CD4-positive, alpha-beta memory T cell (primary cell): Measurements from ENCODE around the gene LRP1. TPM values are rescaled to one million over a fixed set of nuclear protein-coding genes. Genes with fewer than 3 reads are reported as not detected.

Experiments used
- CTCF ChIA-PET: fragments of 350-600 bp; sonication (Branson Sonifier 250); formaldehyde crosslinking; loops from one replicate; lab custom pipeline; 2021; ENCODE audit warnings: inconsistent platforms; ENCODE audit not compliant: partially characterized antibody; lab: Charles Lee
- POLR2A ChIA-PET: fragments of 350-600 bp; sonication (Branson Sonifier 250); formaldehyde crosslinking; loops from one replicate; lab custom pipeline; 2021; ENCODE audit not compliant: partially characterized antibody; lab: Charles Lee
- DNase-seq, 5 donors: peaks; one replicate each; pipeline versions ENCODE4 v3.0.0 to v3.0.0-alpha.2; 2020 to 2022; ENCODE audit warnings: mixed read lengths in 1 of 5
- H3K27ac ChIP-seq: one replicate; pipeline ENCODE4 v1.7.0; 2013; ENCODE audit warnings: low read depth, low read length
- H3K27me3 ChIP-seq: 2 replicates; pipeline ENCODE4 v1.7.0; 2013; ENCODE audit warnings: mild to moderate bottlenecking, low read length, moderate library complexity; ENCODE audit not compliant: insufficient read depth
- H3K36me3 ChIP-seq: 2 replicates; pipeline ENCODE4 v1.7.0; 2013; ENCODE audit warnings: mild to moderate bottlenecking, low read length, moderate library complexity; ENCODE audit not compliant: insufficient read depth
- H3K4me1 ChIP-seq: 2 replicates; pipeline ENCODE4 v1.7.0; 2013; ENCODE audit warnings: mild to moderate bottlenecking, low read length, moderate library complexity; ENCODE audit not compliant: insufficient read depth
- H3K4me3 ChIP-seq, 2 donors: one replicate each; pipeline ENCODE4 v1.7.0; 2013; ENCODE audit warnings: low read length in 2 of 2, mild to moderate bottlenecking in 1 of 2
- H3K9me3 ChIP-seq, 2 donors: one replicate each; pipeline ENCODE4 v1.7.0; 2013; ENCODE audit warnings: low read length in 2 of 2, control low read depth in 1 of 2; ENCODE audit not compliant: control insufficient read depth in 1 of 2
- H3K27ac Mint-ChIP-seq, 7 donors: one replicate each; pipeline ENCODE4 v1.8.0; 2020 to 2021; ENCODE audit warnings: mixed read lengths in 7 of 7, mild to moderate bottlenecking in 6 of 7, inconsistent platforms in 3 of 7, moderate library complexity in 3 of 7
- H3K27me3 Mint-ChIP-seq, 2 donors: one replicate each; pipeline ENCODE4 v1.8.0; 2020 to 2021; ENCODE audit warnings: mixed read lengths in 2 of 2
- H3K36me3 Mint-ChIP-seq, 2 donors: one replicate each; pipeline ENCODE4 v1.8.0; 2020 to 2021; ENCODE audit warnings: mixed read lengths in 2 of 2, inconsistent platforms in 1 of 2, mild to moderate bottlenecking in 1 of 2
- H3K4me1 Mint-ChIP-seq, 4 donors: one replicate each; pipeline ENCODE4 v1.8.0; 2020 to 2021; ENCODE audit warnings: mixed read lengths in 4 of 4, mild to moderate bottlenecking in 1 of 4
- H3K4me3 Mint-ChIP-seq, 8 donors: one replicate each; pipeline ENCODE4 v1.8.0; 2020 to 2021; ENCODE audit warnings: mixed read lengths in 8 of 8, mild to moderate bottlenecking in 7 of 8, moderate library complexity in 6 of 8, inconsistent platforms in 3 of 8
- H3K9me3 Mint-ChIP-seq, 8 donors: one replicate each; pipeline ENCODE4 v1.8.0; 2020 to 2021; ENCODE audit warnings: mixed read lengths in 8 of 8, mild to moderate bottlenecking in 5 of 8, inconsistent platforms in 3 of 8, moderate library complexity in 1 of 8
- intact Hi-C: fragments of 100-400 bp; cut with micrococcal nuclease; formaldehyde crosslinking; loops from one replicate; pipeline ENCODE4 v1.15.1; 2023
- polyA plus RNA-seq, 2 donors: library from polyadenylated mRNA; unstranded; fragments of 300-500 nt; fragmentation: Illumina TruSeq; gene quantifications; one replicate each; pipeline ENCODE4 v1.2.3, GENCODE V29; 2021
- total RNA-seq, 2 experiments: library from RNA; stranded (reverse); gene quantifications; one replicate each; pipeline ENCODE4 v1.2.3, GENCODE V29; 2021

The LRP1 gene
- total and polyA plus RNA-seq, 4 experiments from 2014 or later = 0.38 to 11.6 (median 9.7) TPM; not detected in 1

- peaks cover 84% of the 10 kb centered on the region for H3K27me3 ChIP-seq
- intact Hi-C loops = no loop called here
- H3K9me3 ChIP-seq = no peaks in the 10 kb centered on the region
- no peak overlapping the region for H3K27ac ChIP-seq
- POLR2A ChIA-PET = no interaction called here
- no peaks in the 10 kb centered on the region for H3K36me3 ChIP-seq
- Mint-ChIP-seq H3K9me3 (peaks cover 0 to 3% (median 0%) of the 10 kb centered on the region in 8 donors), H3K4me1 (peaks cover 26 to 63% (median 32%) of the 10 kb centered on the region in 4 donors), H3K27me3 (peaks cover 63 to 72% of the 10 kb centered on the region in 2 donors), H3K36me3 (no peaks in the 10 kb centered on the region), H3K27ac (peak overlapping the region in 1 of 7 donors; percentile 2), H3K4me3 (peak overlapping the region in 2 of 8 donors; percentile 55 to 57)
- no peak for DNase-seq
- CTCF ChIA-PET = interaction anchor here (0.6 to 11.8 kb wide), 4 partner anchors 8 to 21 kb away, joined by 3 to 245 read pairs (median 4); partner anchors contain the start of gene SHMT2
- H3K4me1 ChIP-seq = peaks cover 39% of the 10 kb centered on the region
- no peak overlapping the region for H3K4me3 ChIP-seq
Measured at GRCh38 chr12:57221169-57221917, 93.1 kb downstream of the LRP1 start.

- intact Hi-C loops = no loop called here
- H3K4me1 ChIP-seq = peaks cover 40% of the 10 kb centered on the region
- no peak overlapping the region for H3K4me3 Mint-ChIP-seq
- no peaks in the 10 kb centered on the region for H3K36me3 ChIP-seq
- no peaks in the 10 kb centered on the region for H3K9me3 ChIP-seq
- ChIA-PET CTCF (interaction anchor here (0.6 to 12.3 kb wide), 5 partner anchors 7 to 20 kb away, joined by 3 to 245 read pairs (median 5); partner anchors contain the start of genes NXPH4 and SHMT2), POLR2A (interaction anchor here (6.0 kb wide), 1 partner anchor 17 kb away, joined by 55 read pairs; a partner anchor contains a TSS)
- H3K27ac ChIP-seq = no peak overlapping the region
- peaks cover 82% of the 10 kb centered on the region for H3K27me3 ChIP-seq
- H3K4me1 Mint-ChIP-seq = peaks cover 25 to 66% (median 34%) of the 10 kb centered on the region in 4 donors
- no peaks in the 10 kb centered on the region for H3K36me3 Mint-ChIP-seq
- no peak overlapping the region for H3K4me3 ChIP-seq
- H3K27me3 Mint-ChIP-seq = peaks cover 63 to 72% of the 10 kb centered on the region in 2 donors
- DNase-seq = no peak
- peaks cover 0 to 1% (median 0%) of the 10 kb centered on the region in 8 donors for H3K9me3 Mint-ChIP-seq
- peak overlapping the region in 1 of 7 donors; percentile 10 for H3K27ac Mint-ChIP-seq
Measured at GRCh38 chr12:57222286-57223190, 94.3 kb downstream of the LRP1 start.

GRCh38 chr12:57223191-57224165, 95.2 kb downstream of the LRP1 start:
- no peak overlapping the region for H3K4me3 ChIP-seq
- H3K4me1 Mint-ChIP-seq = peaks cover 26 to 61% (median 35%) of the 10 kb centered on the region in 4 donors
- H3K9me3 Mint-ChIP-seq = peaks cover 0 to 1% (median 0%) of the 10 kb centered on the region in 8 donors
- H3K4me3 Mint-ChIP-seq = peak overlapping the region in 1 of 8 donors; percentile 29
- peak overlapping the region in 2 of 7 donors; percentile 10 to 62 for H3K27ac Mint-ChIP-seq
- no peak overlapping the region for H3K27ac ChIP-seq
- H3K36me3 ChIP-seq = no peaks in the 10 kb centered on the region
- DNase-seq = no peak
- no peaks in the 10 kb centered on the region for H3K36me3 Mint-ChIP-seq
- peaks cover 57 to 66% of the 10 kb centered on the region in 2 donors for H3K27me3 Mint-ChIP-seq
- CTCF ChIA-PET = interaction anchor here (0.9 to 12.3 kb wide), 3 partner anchors 9 to 112 kb away, joined by 3 to 245 read pairs (median 157); partner anchors contain the start of gene NXPH4
- POLR2A ChIA-PET = interaction anchor here (1.4 to 6.0 kb wide), 2 partner anchors 9 to 17 kb away, joined by 8 to 55 read pairs; a partner anchor contains a TSS
- H3K9me3 ChIP-seq = no peaks in the 10 kb centered on the region
- peaks cover 73% of the 10 kb centered on the region for H3K27me3 ChIP-seq
- peaks cover 38% of the 10 kb centered on the region for H3K4me1 ChIP-seq
- intact Hi-C loops = no loop called here

DNA sequence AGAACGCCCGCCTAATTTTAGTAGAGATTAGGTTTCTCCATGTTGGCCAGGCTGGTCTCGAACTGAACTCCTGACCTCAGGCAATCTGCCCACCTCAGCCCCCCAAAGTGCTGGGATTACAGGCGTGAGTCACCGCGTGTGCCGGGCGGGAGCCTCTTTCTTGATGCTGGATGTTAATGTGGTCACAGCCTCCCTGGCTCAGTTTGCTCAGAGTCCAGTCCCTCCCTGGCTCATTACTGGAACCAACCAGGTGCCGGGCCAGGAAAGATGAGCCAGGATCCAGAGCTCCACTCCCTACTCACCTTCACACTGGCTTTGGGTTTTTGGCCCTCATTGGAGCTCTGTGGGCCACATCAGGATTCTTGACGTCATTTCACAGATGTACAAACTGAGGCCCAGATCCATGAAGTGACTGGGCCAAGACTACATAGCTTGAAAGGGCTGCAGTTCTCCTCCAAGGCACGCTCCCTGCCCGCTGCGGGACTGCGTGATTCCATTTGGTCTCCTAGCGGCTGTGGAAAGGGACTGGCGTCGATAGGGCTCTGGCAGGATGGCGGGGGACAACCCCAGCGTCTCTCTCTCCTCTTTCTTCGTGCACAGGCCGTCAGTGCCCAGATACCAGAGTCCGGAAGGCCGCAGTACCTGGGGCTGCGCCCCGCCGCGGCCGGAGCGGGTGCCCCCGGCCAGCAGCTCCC, 96.1 kb downstream of the LRP1 start:
- Histone ChIP-seq H3K36me3 (no peaks in the 10 kb centered on the region), H3K27ac (no peak overlapping the region), H3K9me3 (no peaks in the 10 kb centered on the region), H3K4me3 (no peak overlapping the region), H3K4me1 (peaks cover 48% of the 10 kb centered on the region), H3K27me3 (peaks cover 66% of the 10 kb centered on the region)
- Mint-ChIP-seq H3K27me3 (peaks cover 49 to 57% of the 10 kb centered on the region in 2 donors), H3K4me1 (peaks cover 33 to 63% (median 42%) of the 10 kb centered on the region in 4 donors), H3K36me3 (peaks cover 0 to 2% of the 10 kb centered on the region in 2 donors), H3K27ac (no peak overlapping the region), H3K9me3 (peaks cover 0 to 1% (median 0%) of the 10 kb centered on the region in 8 donors), H3K4me3 (no peak overlapping the region)
- intact Hi-C loops = no loop called here
- POLR2A ChIA-PET = interaction anchor here (0.8 to 6.0 kb wide), 3 partner anchors 9 to 16 kb away, joined by 3 to 55 read pairs (median 8); a partner anchor contains a TSS
- DNase-seq = no peak
- CTCF ChIA-PET = interaction anchor here (0.9 to 12.3 kb wide), 3 partner anchors 10 to 113 kb away, joined by 3 to 245 read pairs (median 157); partner anchors contain the start of gene NXPH4

DNA sequence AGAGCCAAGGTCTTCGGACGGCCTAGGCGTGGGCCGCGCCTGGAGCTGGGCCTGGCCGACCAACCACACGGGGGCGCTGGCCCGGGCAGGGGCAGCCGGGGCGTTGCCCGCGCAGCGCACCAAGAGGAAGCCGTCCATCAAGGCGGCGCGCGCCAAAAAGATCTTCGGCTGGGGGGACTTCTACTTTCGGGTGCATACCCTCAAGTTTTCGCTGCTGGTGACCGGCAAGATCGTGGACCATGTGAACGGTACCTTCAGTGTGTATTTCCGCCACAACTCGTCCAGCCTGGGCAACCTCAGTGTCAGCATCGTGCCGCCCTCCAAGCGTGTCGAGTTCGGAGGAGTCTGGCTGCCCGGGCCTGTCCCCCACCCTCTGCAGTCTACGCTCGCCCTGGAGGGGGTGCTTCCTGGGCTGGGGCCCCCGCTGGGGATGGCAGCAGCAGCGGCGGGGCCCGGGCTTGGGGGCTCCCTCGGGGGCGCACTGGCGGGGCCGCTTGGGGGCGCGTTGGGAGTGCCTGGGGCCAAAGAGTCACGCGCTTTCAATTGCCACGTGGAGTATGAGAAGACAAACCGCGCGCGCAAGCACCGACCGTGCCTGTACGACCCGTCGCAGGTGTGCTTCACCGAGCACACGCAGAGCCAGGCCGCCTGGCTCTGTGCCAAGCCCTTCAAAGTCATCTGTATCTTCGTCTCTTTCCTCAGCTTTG, 96.8 kb downstream of the LRP1 start:
- H3K4me1 Mint-ChIP-seq = peaks cover 31 to 70% (median 45%) of the 10 kb centered on the region in 4 donors
- H3K27me3 ChIP-seq = peaks cover 59% of the 10 kb centered on the region
- peaks cover 0 to 1% (median 0%) of the 10 kb centered on the region in 8 donors for H3K9me3 Mint-ChIP-seq
- intact Hi-C loops = loop anchor here (1.0 to 5.0 kb wide), 3 partner anchors 11 to 1003 kb away; partner anchors contain the start of genes NABP2 and RNF41
- peak; percentile 56 to 71 (median 65) for DNase-seq
- no peaks in the 10 kb centered on the region for H3K36me3 ChIP-seq
- peak overlapping the region in 4 of 7 donors; percentile 17 to 81 (median 42) for H3K27ac Mint-ChIP-seq
- no peak overlapping the region for H3K4me3 ChIP-seq
- POLR2A ChIA-PET = interaction anchor here (0.8 to 6.0 kb wide), 4 partner anchors 9 to 114 kb away, joined by 3 to 55 read pairs (median 7); partner anchors contain the start of gene STAT6
- no peak overlapping the region for H3K27ac ChIP-seq
- peaks cover 0 to 9% of the 10 kb centered on the region in 2 donors for H3K36me3 Mint-ChIP-seq
- peak overlapping the region in 7 of 8 donors; percentile 45 to 74 (median 60) for H3K4me3 Mint-ChIP-seq
- CTCF ChIA-PET = interaction anchor here (0.9 to 12.3 kb wide), 3 partner anchors 11 to 113 kb away, joined by 3 to 245 read pairs (median 157); partner anchors contain the start of gene NXPH4
- H3K9me3 ChIP-seq = no peaks in the 10 kb centered on the region
- peaks cover 52% of the 10 kb centered on the region for H3K4me1 ChIP-seq
- H3K27me3 Mint-ChIP-seq = peaks cover 45 to 53% of the 10 kb centered on the region in 2 donors
